ENCODE results near the gene SH2D7.

Gene SH2D7

DNA sequence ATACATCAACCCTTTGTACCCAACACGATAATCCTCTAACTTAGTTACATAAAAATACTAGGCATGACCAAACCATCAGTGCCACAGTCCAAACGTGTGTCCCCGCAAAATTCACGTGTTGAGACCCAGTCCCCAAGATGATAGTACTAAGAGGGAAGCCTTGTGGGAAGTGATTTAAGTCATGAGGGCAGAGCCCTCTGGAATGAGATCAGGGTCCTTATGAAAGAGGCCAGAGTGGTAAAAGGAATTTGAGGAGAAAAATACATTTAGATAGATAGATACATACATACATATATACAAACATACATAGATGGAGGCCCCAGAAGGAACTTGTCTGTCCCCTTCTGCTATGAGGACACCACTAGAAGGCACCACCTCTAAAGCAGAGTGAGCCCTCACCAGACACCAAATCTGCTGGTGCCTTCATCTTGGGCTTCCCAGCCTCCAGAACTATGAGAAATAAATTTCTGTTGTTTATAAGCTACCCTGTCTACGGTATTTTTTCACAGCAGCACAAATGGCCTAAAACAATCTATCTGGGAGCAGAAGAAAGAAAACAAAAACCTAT, 22.8 kb upstream of the SH2D7 start:
- no peak overlapping the region for H3K9ac ChIP-seq (ENCODE audit: low read length)
- no peak overlapping the region for H3K4me2 ChIP-seq (ENCODE audit: low read length)
- H3K23ac ChIP-seq (ENCODE audit: low read length): no peak overlapping the region
- H3K27me3 ChIP-seq (ENCODE audit: insufficient read depth, low read length): no peaks in the 10 kb centered on the region
- H3K4ac ChIP-seq (ENCODE audit: low read depth, low read length): no peak overlapping the region
- no peak overlapping the region for H4K91ac ChIP-seq (ENCODE audit: low read depth, low read length)
- H2BK12ac ChIP-seq (ENCODE audit: low read length): no peak overlapping the region
- no peak overlapping the region for H3K18ac ChIP-seq (ENCODE audit: low read length)
- H3K4me1 ChIP-seq (ENCODE audit: control insufficient read depth in 1 of 2, insufficient read depth in 2 of 2, low read length in 2 of 2): peaks cover 9 to 26% of the 10 kb centered on the region in 2 experiments
- H2BK120ac ChIP-seq (ENCODE audit: insufficient read depth, low read length, poor library complexity): no peak overlapping the region
- H3K79me1 ChIP-seq (ENCODE audit: low read length): no peaks in the 10 kb centered on the region
- no peaks in the 10 kb centered on the region for H3K9me3 ChIP-seq (ENCODE audit: insufficient read depth, low read depth, low read length)
- no peak overlapping the region for H4K12ac ChIP-seq (ENCODE audit: low read depth, low read length)
- peak; percentile 59 to 73 for DNase-seq
- no peak overlapping the region for H2AK5ac ChIP-seq (ENCODE audit: low read length)
- no peak overlapping the region for H3K14ac ChIP-seq (ENCODE audit: low read length)
- no peaks in the 10 kb centered on the region for H3K79me2 ChIP-seq (ENCODE audit: control insufficient read depth, insufficient read depth, low read length, poor library complexity)
- 100% methylated on average over 1 of the region's 5 CpGs for WGBS (ENCODE audit: extremely low coverage, insufficient coverage, insufficient read length)
- H3K36me3 ChIP-seq (ENCODE audit: control insufficient read depth in 1 of 2, insufficient read depth in 2 of 2, low read length in 2 of 2): no peaks in the 10 kb centered on the region
- no peak overlapping the region for H2AFZ ChIP-seq (ENCODE audit: insufficient read depth, low read length, poor library complexity)
- H3K27ac ChIP-seq (ENCODE audit: low read depth, low read length): no peak overlapping the region
- no peak overlapping the region for H4K8ac ChIP-seq (ENCODE audit: low read depth, low read length)
- no peak overlapping the region for H3K4me3 ChIP-seq (ENCODE audit: low read depth, low read length)
- no peak overlapping the region for H2BK5ac ChIP-seq (ENCODE audit: low read depth, low read length, poor library complexity)

DNA sequence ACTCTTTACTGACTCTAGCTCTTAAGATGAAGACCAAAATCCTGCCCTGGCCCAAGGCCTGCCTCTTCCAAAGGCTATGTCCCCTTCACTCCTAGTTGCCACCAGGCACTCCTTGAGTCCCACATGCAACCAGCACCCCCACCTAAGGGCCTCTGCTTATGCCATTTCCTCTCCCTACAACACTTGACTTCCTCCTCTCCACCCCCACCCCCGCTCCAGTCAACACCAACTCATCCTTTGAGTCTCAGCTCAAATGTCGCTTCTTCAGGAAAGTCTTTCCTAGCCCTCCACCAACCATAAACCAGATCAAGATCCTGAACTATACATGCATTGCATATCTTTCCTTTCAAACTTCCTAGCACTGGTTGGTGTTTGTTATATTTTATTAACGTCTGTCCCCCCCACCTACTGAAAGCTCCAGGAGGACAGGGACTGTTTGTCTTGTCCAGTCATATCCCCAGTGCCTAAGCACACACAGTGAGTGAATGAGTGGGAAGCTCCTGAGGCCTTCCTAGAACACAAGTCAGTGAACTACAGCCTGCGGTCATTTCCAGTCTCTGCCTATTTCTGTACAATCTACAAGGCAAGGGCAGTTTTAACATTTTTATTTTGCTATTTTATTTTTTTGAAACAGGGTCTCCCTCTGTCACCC, 22.2 kb upstream of the SH2D7 start:
- Histone ChIP-seq H2BK12ac (ENCODE audit: low read length) (no peak overlapping the region), H3K4me1 (ENCODE audit: control insufficient read depth in 1 of 2, insufficient read depth in 2 of 2, low read length in 2 of 2) (peaks cover 9 to 25% of the 10 kb centered on the region in 2 experiments), H2BK120ac (ENCODE audit: insufficient read depth, low read length, poor library complexity) (no peak overlapping the region), H3K18ac (ENCODE audit: low read length) (peak overlapping the region; percentile 42), H3K79me1 (ENCODE audit: low read length) (no peaks in the 10 kb centered on the region), H3K27ac (ENCODE audit: low read depth, low read length) (no peak overlapping the region), H4K8ac (ENCODE audit: low read depth, low read length) (peak overlapping the region; percentile 15), H3K23ac (ENCODE audit: low read length) (no peak overlapping the region), H3K9me3 (ENCODE audit: insufficient read depth, low read depth, low read length) (no peaks in the 10 kb centered on the region), H3K27me3 (ENCODE audit: insufficient read depth, low read length) (no peaks in the 10 kb centered on the region), H4K12ac (ENCODE audit: low read depth, low read length) (no peak overlapping the region), H2BK5ac (ENCODE audit: low read depth, low read length, poor library complexity) (no peak overlapping the region), H2AFZ (ENCODE audit: insufficient read depth, low read length, poor library complexity) (no peak overlapping the region), H3K4ac (ENCODE audit: low read depth, low read length) (no peak overlapping the region), H2AK5ac (ENCODE audit: low read length) (no peak overlapping the region), H3K4me3 (ENCODE audit: low read depth, low read length) (no peak overlapping the region), H4K91ac (ENCODE audit: low read depth, low read length) (no peak overlapping the region), H3K36me3 (ENCODE audit: control insufficient read depth in 1 of 2, insufficient read depth in 2 of 2, low read length in 2 of 2) (no peaks in the 10 kb centered on the region), H3K14ac (ENCODE audit: low read length) (no peak overlapping the region), H3K4me2 (ENCODE audit: low read length) (no peak overlapping the region), H3K9ac (ENCODE audit: low read length) (no peak overlapping the region), H3K79me2 (ENCODE audit: control insufficient read depth, insufficient read depth, low read length, poor library complexity) (no peaks in the 10 kb centered on the region)
- no peak for DNase-seq
- no CpG with 5 or more reads among the region's 4 CpGs for WGBS (ENCODE audit: extremely low coverage, insufficient coverage, insufficient read length)

DNA sequence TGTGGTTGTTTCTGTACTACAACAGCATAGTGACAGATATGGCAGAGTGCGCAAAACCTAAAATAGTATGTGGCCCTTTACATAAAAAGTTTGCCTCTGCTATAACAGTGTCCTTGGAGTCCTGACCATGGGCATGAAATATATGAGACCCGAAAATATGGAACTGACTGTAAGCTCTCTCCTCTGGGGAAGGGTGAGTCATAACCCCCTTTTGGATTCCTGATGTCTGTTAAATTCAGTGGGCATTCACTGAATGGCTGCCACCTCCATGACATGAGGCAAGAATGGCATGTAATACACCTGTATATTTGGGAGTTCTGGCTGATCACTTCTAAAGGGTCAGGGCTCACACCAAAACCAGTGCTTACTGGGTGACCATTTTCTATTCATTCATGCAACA, 21.0 kb upstream of the SH2D7 start:
- H3K14ac ChIP-seq (ENCODE audit: low read length): no peak overlapping the region
- no peak overlapping the region for H3K23ac ChIP-seq (ENCODE audit: low read length)
- no peak overlapping the region for H3K18ac ChIP-seq (ENCODE audit: low read length)
- no peak overlapping the region for H4K12ac ChIP-seq (ENCODE audit: low read depth, low read length)
- H3K4me1 ChIP-seq (ENCODE audit: control insufficient read depth in 1 of 2, insufficient read depth in 2 of 2, low read length in 2 of 2): peaks cover 14 to 28% of the 10 kb centered on the region in 2 experiments
- no peak overlapping the region for H4K8ac ChIP-seq (ENCODE audit: low read depth, low read length)
- H3K4ac ChIP-seq (ENCODE audit: low read depth, low read length): no peak overlapping the region
- H3K4me2 ChIP-seq (ENCODE audit: low read length): no peak overlapping the region
- H4K91ac ChIP-seq (ENCODE audit: low read depth, low read length): no peak overlapping the region
- no CpG with 5 or more reads among the region's 2 CpGs for WGBS (ENCODE audit: extremely low coverage, insufficient coverage, insufficient read length)
- DNase-seq: no peak
- H3K36me3 ChIP-seq (ENCODE audit: control insufficient read depth in 1 of 2, insufficient read depth in 2 of 2, low read length in 2 of 2): no peaks in the 10 kb centered on the region
- H2AK5ac ChIP-seq (ENCODE audit: low read length): no peak overlapping the region
- H3K9ac ChIP-seq (ENCODE audit: low read length): no peak overlapping the region
- H2BK12ac ChIP-seq (ENCODE audit: low read length): no peak overlapping the region
- H3K79me1 ChIP-seq (ENCODE audit: low read length): peaks cover 4% of the 10 kb centered on the region
- H3K27ac ChIP-seq (ENCODE audit: low read depth, low read length): no peak overlapping the region
- no peak overlapping the region for H2AFZ ChIP-seq (ENCODE audit: insufficient read depth, low read length, poor library complexity)
- no peaks in the 10 kb centered on the region for H3K79me2 ChIP-seq (ENCODE audit: control insufficient read depth, insufficient read depth, low read length, poor library complexity)
- H2BK5ac ChIP-seq (ENCODE audit: low read depth, low read length, poor library complexity): no peak overlapping the region
- H3K27me3 ChIP-seq (ENCODE audit: insufficient read depth, low read length): no peaks in the 10 kb centered on the region
- no peak overlapping the region for H2BK120ac ChIP-seq (ENCODE audit: insufficient read depth, low read length, poor library complexity)
- no peak overlapping the region for H3K4me3 ChIP-seq (ENCODE audit: low read depth, low read length)
- H3K9me3 ChIP-seq (ENCODE audit: insufficient read depth, low read depth, low read length): no peaks in the 10 kb centered on the region

DNA sequence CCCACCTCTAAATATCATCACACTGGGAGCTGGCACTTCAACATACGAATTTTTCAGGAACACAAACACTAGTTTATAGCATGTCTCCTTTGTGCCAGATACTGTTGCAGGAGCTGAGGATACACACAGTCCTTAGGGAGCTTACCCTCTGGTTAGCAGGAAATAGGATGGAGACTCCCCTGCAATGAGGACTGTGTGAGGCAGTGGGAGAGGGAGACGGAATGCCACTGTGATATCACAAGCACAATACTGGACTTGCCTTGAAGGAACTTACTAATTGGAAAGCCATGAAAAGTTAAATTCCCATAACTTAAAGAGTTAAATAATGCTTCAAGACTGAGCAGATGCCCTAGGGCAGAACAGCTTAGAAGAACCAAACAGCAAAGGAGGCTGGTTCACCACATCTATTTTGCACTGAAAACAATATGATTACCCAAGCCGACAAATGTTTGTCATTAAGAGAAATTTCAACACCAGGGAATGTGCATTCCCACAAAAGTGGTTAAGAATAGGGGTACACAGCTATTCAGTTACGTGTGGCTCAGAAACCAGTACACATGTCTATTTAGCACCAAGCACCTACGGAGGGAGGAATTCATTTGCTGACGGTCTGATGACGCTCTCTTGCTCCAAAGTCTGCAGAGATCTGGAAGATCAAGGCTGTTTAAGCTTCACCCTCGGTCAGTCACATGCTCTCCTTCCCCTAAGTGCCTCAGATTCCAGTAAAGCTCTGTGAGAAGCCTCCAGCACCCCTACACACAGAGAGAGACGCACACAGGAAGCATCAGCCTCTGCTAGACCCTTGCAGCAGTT, 20.1 kb upstream of the SH2D7 start:
- Histone ChIP-seq H4K12ac (ENCODE audit: low read depth, low read length) (no peak overlapping the region), H2BK5ac (ENCODE audit: low read depth, low read length, poor library complexity) (no peak overlapping the region), H3K4me2 (ENCODE audit: low read length) (no peak overlapping the region), H3K23ac (ENCODE audit: low read length) (no peak overlapping the region), H3K27me3 (ENCODE audit: insufficient read depth, low read length) (no peaks in the 10 kb centered on the region), H3K18ac (ENCODE audit: low read length) (no peak overlapping the region), H2AK5ac (ENCODE audit: low read length) (no peak overlapping the region), H3K27ac (ENCODE audit: low read depth, low read length) (peak overlapping the region; percentile 18), H3K4me1 (ENCODE audit: control insufficient read depth in 1 of 2, insufficient read depth in 2 of 2, low read length in 2 of 2) (peaks cover 14 to 29% of the 10 kb centered on the region in 2 experiments), H4K91ac (ENCODE audit: low read depth, low read length) (no peak overlapping the region), H2BK12ac (ENCODE audit: low read length) (no peak overlapping the region), H4K8ac (ENCODE audit: low read depth, low read length) (no peak overlapping the region), H3K14ac (ENCODE audit: low read length) (no peak overlapping the region), H3K4ac (ENCODE audit: low read depth, low read length) (no peak overlapping the region), H2AFZ (ENCODE audit: insufficient read depth, low read length, poor library complexity) (no peak overlapping the region), H3K79me2 (ENCODE audit: control insufficient read depth, insufficient read depth, low read length, poor library complexity) (peaks cover 6% of the 10 kb centered on the region), H3K9me3 (ENCODE audit: insufficient read depth, low read depth, low read length) (no peaks in the 10 kb centered on the region), H2BK120ac (ENCODE audit: insufficient read depth, low read length, poor library complexity) (no peak overlapping the region), H3K4me3 (ENCODE audit: low read depth, low read length) (no peak overlapping the region), H3K9ac (ENCODE audit: low read length) (no peak overlapping the region), H3K36me3 (ENCODE audit: control insufficient read depth in 1 of 2, insufficient read depth in 2 of 2, low read length in 2 of 2) (no peaks in the 10 kb centered on the region), H3K79me1 (ENCODE audit: low read length) (peaks cover 10% of the 10 kb centered on the region)
- no CpG with 5 or more reads among the region's 9 CpGs for WGBS (ENCODE audit: extremely low coverage, insufficient coverage, insufficient read length)
- DNase-seq: peak in 1 of 2 donors; percentile 61
